ENCODE results near the gene ITPR1.

Gene ITPR1

GRCh38 chr3:4833471-4833870 lies 340.3 kb downstream of the ITPR1 start:
- TF ChIP-seq POLR2AphosphoS5 (IDR thresholded peaks at IDR 0.05; ENCODE audit: low read depth, low read length) (no peak), TAF1 (IDR thresholded peaks at IDR 0.05; ENCODE audit: borderline replicate concordance, insufficient read depth, low read length) (no peak), SIN3A (IDR thresholded peaks at IDR 0.05; ENCODE audit: borderline replicate concordance, insufficient read depth, low read length) (no peak), REST (IDR thresholded peaks at IDR 0.05; ENCODE audit: insufficient read depth in 1 of 2, low read depth in 2 of 2, low read length in 2 of 2) (no peak), FOXP2 (optimal IDR thresholded peaks at IDR 0.05; ENCODE audit: borderline replicate concordance, extremely low read depth, extremely low read length, insufficient read depth) (no peak)

GRCh38 chr3:4834403-4834866 lies 341.3 kb downstream of the ITPR1 start:
- TF ChIP-seq REST (IDR thresholded peaks at IDR 0.05; ENCODE audit: insufficient read depth in 1 of 2, low read depth in 2 of 2, low read length in 2 of 2) = no peak
- TF ChIP-seq FOXP2 (optimal IDR thresholded peaks at IDR 0.05; ENCODE audit: borderline replicate concordance, extremely low read depth, extremely low read length, insufficient read depth) = no peak
- TF ChIP-seq SIN3A (IDR thresholded peaks at IDR 0.05; ENCODE audit: borderline replicate concordance, insufficient read depth, low read length) = no peak
- TF ChIP-seq POLR2AphosphoS5 (IDR thresholded peaks at IDR 0.05; ENCODE audit: low read depth, low read length) = no peak
- TF ChIP-seq TAF1 (IDR thresholded peaks at IDR 0.05; ENCODE audit: borderline replicate concordance, insufficient read depth, low read length) = no peak

GRCh38 chr3:4835616-4836043 lies 342.5 kb downstream of the ITPR1 start:
- TF ChIP-seq REST (IDR thresholded peaks at IDR 0.05; ENCODE audit: insufficient read depth in 1 of 2, low read depth in 2 of 2, low read length in 2 of 2) (no peak), POLR2AphosphoS5 (IDR thresholded peaks at IDR 0.05; ENCODE audit: low read depth, low read length) (no peak), TAF1 (IDR thresholded peaks at IDR 0.05; ENCODE audit: borderline replicate concordance, insufficient read depth, low read length) (no peak), SIN3A (IDR thresholded peaks at IDR 0.05; ENCODE audit: borderline replicate concordance, insufficient read depth, low read length) (no peak), FOXP2 (optimal IDR thresholded peaks at IDR 0.05; ENCODE audit: borderline replicate concordance, extremely low read depth, extremely low read length, insufficient read depth) (no peak)

GRCh38 chr3:4836516-4836915 lies 343.4 kb downstream of the ITPR1 start:
- TF ChIP-seq REST (IDR thresholded peaks at IDR 0.05; ENCODE audit: insufficient read depth in 1 of 2, low read depth in 2 of 2, low read length in 2 of 2) (no peak), TAF1 (IDR thresholded peaks at IDR 0.05; ENCODE audit: borderline replicate concordance, insufficient read depth, low read length) (no peak), SIN3A (IDR thresholded peaks at IDR 0.05; ENCODE audit: borderline replicate concordance, insufficient read depth, low read length) (no peak), POLR2AphosphoS5 (IDR thresholded peaks at IDR 0.05; ENCODE audit: low read depth, low read length) (no peak), FOXP2 (optimal IDR thresholded peaks at IDR 0.05; ENCODE audit: borderline replicate concordance, extremely low read depth, extremely low read length, insufficient read depth) (no peak)

All from PFSK-1 (cell line).